Renal cortex interstitium (tissue), 15 donors: ENCODE results near the gene OSBP. TPM values are rescaled to one million over a fixed set of nuclear protein-coding genes. Genes with fewer than 3 reads are reported as not detected.
"Not testable (repeated sequence)": the region's sequence is repeated elsewhere in the genome, so short reads cannot be mapped to it uniquely, and the experiment has no call there.

Experiments
- DNase-seq, 11 donors: peaks; one replicate each; pipeline ENCODE4 v3.0.0-alpha.2; 2013; ENCODE audit warnings: low read depth in 9 of 11, low spot score in 4 of 11; ENCODE audit errors: extremely low read depth in 1 of 11
- long read RNA-seq, 16 experiments: transcript quantifications; one replicate each; lab custom pipeline, GENCODE V29; 2026
- polyA plus RNA-seq, 3 donors: library from polyadenylated mRNA; unstranded; fragments of 120-200 nt; gene quantifications; one replicate each; pipeline ENCODE4 v1.2.1, GENCODE V29; 2013; ENCODE audit not compliant: insufficient read length in 3 of 3

Gene OSBP, protein sequence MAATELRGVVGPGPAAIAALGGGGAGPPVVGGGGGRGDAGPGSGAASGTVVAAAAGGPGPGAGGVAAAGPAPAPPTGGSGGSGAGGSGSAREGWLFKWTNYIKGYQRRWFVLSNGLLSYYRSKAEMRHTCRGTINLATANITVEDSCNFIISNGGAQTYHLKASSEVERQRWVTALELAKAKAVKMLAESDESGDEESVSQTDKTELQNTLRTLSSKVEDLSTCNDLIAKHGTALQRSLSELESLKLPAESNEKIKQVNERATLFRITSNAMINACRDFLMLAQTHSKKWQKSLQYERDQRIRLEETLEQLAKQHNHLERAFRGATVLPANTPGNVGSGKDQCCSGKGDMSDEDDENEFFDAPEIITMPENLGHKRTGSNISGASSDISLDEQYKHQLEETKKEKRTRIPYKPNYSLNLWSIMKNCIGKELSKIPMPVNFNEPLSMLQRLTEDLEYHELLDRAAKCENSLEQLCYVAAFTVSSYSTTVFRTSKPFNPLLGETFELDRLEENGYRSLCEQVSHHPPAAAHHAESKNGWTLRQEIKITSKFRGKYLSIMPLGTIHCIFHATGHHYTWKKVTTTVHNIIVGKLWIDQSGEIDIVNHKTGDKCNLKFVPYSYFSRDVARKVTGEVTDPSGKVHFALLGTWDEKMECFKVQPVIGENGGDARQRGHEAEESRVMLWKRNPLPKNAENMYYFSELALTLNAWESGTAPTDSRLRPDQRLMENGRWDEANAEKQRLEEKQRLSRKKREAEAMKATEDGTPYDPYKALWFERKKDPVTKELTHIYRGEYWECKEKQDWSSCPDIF
- 10 to 100 TPM; 47.5 to 58.6 (median 54.3) TPM for polyA plus RNA-seq
- long read RNA-seq, donor 1, full-length matches to known transcripts: 2 of 2 reads
- long read RNA-seq, donor 1, partial matches to known transcripts: 0 of 2 reads
- long read RNA-seq, donor 1, other reads (novel, unspliced or antisense): 0 of 2 reads
- long read RNA-seq, donor 2, full-length matches to known transcripts: 2 of 2 reads
- long read RNA-seq, donor 2, partial matches to known transcripts: 0 of 2 reads
- long read RNA-seq, donor 2, other reads (novel, unspliced or antisense): 0 of 2 reads
- long read RNA-seq, donor 3, full-length matches to known transcripts: 8 of 8 reads
- long read RNA-seq, donor 3, partial matches to known transcripts: 0 of 8 reads
- long read RNA-seq, donor 3, other reads (novel, unspliced or antisense): 0 of 8 reads
- long read RNA-seq, donor 4, full-length matches to known transcripts: 3 of 3 reads
- long read RNA-seq, donor 4, partial matches to known transcripts: 0 of 3 reads
- long read RNA-seq, donor 4, other reads (novel, unspliced or antisense): 0 of 3 reads
- long read RNA-seq, donor 5: 0 reads
- long read RNA-seq, donor 6, full-length matches to known transcripts: 2 of 2 reads
- long read RNA-seq, donor 6, partial matches to known transcripts: 0 of 2 reads
- long read RNA-seq, donor 6, other reads (novel, unspliced or antisense): 0 of 2 reads
- long read RNA-seq, donor 7, full-length matches to known transcripts: 2 of 2 reads
- long read RNA-seq, donor 7, partial matches to known transcripts: 0 of 2 reads
- long read RNA-seq, donor 7, other reads (novel, unspliced or antisense): 0 of 2 reads
- long read RNA-seq, donor 8, full-length matches to known transcripts: 8 of 8 reads
- long read RNA-seq, donor 8, partial matches to known transcripts: 0 of 8 reads
- long read RNA-seq, donor 8, other reads (novel, unspliced or antisense): 0 of 8 reads
- long read RNA-seq, donor 9, full-length matches to known transcripts: 4 of 4 reads
- long read RNA-seq, donor 9, partial matches to known transcripts: 0 of 4 reads
- long read RNA-seq, donor 9, other reads (novel, unspliced or antisense): 0 of 4 reads
- long read RNA-seq, donor 10, full-length matches to known transcripts: 3 of 3 reads
- long read RNA-seq, donor 10, partial matches to known transcripts: 0 of 3 reads
- long read RNA-seq, donor 10, other reads (novel, unspliced or antisense): 0 of 3 reads
- long read RNA-seq, donor 11, full-length matches to known transcripts: 8 of 16 reads
- long read RNA-seq, donor 11, partial matches to known transcripts: 8 of 16 reads
- long read RNA-seq, donor 11, other reads (novel, unspliced or antisense): 0 of 16 reads
- long read RNA-seq, donor 12: 0 reads
- long read RNA-seq, donor 13: 0 reads
- long read RNA-seq, donor 14, full-length matches to known transcripts: 5 of 5 reads
- long read RNA-seq, donor 14, partial matches to known transcripts: 0 of 5 reads
- long read RNA-seq, donor 14, other reads (novel, unspliced or antisense): 0 of 5 reads
- long read RNA-seq, donor 15, full-length matches to known transcripts: 3 of 3 reads
- long read RNA-seq, donor 15, partial matches to known transcripts: 0 of 3 reads
- long read RNA-seq, donor 15, other reads (novel, unspliced or antisense): 0 of 3 reads
- long read RNA-seq, donor 16, full-length matches to known transcripts: 15 of 67 reads
- long read RNA-seq, donor 16, partial matches to known transcripts: 52 of 67 reads
- long read RNA-seq, donor 16, other reads (novel, unspliced or antisense): 0 of 67 reads

DNA sequence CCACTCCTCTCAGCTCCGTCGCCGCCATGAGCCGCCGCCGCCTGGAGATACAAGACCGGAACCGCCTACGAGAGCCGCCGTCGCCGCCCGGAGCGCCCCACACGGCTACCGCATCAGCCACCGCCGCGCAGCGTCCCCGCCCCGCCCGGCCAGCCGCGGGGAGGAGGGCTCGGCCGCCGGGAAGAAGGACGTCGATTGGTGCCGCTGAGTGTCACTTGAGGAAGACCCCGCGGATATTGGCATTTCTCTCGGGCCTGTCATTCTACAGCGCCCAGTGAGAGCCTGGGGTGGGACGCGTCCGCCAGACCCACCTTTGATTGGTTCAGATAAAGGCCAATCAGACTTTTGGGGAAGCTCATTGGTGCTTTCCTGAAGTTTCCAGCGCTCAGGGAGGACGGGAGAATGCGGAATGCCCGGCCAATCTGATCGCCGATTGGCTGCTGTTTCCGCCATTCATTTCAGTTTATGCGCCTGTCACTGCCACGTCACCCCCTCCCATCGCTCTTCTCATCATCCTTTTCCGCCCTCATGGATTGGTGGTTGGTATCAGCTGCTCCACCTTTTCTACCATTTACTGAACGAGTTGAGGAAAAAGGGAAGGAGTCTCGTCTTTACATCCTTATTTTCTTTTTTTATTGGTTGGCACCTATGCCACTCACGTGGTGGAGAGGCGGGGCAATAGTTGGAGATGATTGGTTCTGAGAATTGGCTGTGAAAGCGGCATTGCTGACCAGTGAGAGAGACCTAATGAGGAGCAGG lies at the start of gene OSBP:
TSS of gene OSBP (minus strand) at position 138 of the 759 bp plus-strand sequence. CDS start at position 28, 110 bp downstream.
- peak; percentile 99 to 100 (median 100) for DNase-seq

DNA sequence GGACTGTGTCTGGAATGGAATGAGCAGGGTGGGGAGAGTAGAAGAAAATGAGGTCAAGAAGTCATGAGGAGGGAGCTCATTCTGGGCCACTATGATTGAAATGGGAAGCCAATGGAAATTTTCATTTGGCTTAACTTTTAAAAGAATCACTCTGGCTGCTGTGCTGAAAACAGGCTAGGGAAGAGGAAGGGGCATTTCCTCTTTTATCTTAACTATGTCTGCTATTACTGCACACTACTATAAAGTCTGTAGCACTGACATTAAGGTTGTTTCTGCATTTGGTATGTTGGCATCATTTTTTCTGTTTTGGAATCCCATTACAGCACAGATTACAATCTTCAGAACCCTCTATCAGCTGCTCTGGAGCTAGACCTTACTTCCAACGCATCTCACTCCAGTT lies 45.0 kb upstream of the OSBP start:
- DNase-seq: no peak

DNA sequence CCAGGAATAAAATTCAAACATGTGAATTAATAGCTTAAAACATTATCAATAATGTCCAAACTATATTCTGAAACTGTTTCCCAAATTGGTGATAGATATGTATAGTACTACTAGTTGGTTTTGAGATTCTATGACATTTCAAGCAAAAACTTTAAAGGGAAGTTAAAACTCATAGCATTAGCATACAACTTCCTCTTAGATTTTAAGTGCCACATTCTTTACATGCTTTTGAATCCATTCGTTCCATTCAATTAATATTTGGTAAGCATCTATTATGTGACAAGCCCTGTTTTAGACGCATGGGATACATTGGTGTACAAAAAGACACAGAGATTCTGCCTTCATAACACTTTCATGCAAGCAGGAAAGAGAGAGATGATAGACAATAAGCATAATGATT lies 44.4 kb upstream of the OSBP start:
- no peak for DNase-seq

DNA sequence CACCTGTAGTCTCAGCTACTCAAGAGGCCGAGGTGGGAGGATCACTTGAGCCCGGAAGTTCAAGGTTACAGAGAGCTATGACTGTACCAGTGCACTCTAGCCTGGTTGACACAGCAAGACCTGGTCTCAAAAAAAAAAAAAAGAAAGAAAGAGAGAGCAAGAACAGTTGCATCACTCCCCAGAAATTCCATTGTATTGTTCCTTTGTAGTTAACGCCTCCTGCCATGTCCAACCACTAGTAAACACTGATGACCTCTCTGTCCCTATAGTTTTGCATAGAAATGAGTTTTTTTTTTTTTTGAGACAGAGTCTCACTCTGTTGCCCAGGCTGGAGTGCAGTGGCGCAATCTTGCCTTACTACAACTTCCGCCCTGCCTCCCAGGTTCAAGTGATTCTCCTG lies 42.5 kb upstream of the OSBP start:
- DNase-seq: no peak

DNA sequence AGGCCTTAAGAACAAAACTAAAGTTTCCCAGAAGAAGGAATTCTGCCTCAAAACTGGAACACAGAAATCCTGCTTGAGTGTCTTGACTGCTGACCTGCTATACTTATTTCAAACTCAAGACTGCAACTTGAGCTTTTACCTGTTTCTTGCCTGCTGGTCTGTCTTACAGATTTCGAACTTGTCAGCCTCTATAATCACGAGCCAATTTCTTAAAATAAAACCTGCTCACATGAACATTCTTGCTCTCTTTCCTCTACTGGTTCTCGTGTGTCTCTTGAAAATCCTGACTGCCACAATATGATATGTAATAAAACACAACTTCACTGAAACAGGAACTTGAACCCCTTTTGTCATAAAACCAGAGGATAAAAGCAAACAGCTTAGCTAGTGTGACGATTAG lies 39.3 kb upstream of the OSBP start:
- no peak for DNase-seq

DNA sequence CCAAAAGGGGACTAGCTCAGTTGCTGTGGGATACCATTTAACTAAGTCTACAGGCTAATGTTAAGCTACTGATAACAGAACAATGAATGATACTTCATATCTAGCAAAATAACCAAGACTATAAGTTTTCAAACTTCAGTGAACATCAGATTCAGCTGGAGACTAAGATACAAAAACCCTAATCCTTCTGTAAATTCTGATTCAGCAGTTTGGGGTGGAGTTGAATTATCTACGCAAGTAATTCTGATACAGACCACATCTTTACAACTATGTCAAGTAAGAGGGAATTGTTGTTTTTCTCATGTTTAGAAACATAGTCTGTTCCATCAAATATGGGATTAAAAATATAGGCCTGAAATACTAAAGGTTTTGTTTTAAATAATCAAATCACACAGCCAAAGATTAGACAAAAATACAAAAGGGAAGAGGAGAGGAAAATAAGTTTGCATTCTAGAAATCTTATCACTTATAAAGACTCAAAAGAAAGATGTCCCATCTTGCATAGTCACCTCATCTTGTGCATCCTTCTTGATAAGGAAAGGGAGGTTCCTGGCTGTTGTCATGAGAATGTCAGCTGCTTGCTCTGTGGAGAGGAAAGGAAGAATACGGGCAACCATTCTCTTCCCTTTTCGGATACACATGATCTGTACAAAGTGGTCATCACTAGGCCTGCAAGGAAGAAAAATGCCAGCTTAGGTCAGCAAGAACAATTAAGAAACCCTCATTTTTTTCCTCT lies 31.8 kb upstream of the OSBP start:
- no peak for DNase-seq

DNA sequence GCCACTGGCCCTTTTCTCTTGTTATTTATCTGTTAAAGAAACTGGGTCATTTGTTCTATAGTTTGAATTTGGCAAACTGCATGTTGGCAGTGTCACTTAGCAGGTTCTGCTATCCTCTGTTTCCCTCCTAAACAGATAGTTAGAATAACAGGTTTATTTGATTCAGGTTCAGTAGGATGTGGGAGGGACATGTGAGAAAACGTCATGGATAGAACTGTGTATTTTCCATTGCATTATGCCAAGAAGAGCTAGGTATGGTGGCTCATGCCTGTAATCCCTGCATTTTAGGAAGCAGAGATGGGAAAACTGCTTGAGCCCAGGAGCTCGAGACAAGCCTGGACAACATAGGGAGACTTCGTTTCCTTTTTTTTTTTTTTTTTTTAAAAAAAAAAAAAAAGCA lies 29.0 kb upstream of the OSBP start:
- DNase-seq: no peak

DNA sequence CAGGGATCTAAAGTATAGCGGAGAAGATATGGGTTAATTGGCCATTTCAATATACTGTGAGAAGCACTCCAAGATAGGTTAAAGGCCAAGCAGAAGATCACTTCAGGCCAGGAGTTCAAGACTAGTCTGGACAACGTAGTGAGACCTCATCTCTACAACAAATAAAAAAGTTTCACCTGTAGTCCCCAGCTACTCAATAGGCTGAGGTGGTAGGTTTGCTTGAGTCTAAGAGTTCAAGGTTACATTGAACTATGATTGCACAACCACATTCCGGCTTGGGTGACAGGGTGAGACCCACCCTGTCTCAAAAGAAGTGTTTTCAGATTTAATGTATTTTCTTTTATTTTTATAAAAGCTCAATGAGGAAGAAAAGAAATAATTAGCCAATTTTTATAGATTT lies 27.8 kb upstream of the OSBP start:
- no peak for DNase-seq

DNA sequence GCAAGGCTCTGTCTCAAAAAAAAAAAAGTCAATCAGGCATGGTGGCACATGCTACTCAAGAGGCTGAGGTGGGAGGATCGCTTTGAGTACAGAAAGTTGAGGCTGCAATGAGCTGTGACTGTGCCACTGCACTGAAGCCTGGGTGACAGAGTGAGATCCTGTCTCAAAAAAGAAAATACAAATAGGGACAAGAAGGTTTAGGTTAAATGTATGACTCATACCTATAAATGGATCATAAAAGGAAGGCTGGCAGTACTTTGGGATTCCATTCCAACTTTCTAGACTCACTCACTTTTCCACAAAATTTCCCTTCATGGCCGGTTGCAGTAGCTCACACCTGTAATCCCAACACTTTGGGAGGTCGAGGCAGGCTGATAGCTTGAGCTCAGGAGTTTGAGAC lies 25.6 kb upstream of the OSBP start:
- DNase-seq: no peak

DNA sequence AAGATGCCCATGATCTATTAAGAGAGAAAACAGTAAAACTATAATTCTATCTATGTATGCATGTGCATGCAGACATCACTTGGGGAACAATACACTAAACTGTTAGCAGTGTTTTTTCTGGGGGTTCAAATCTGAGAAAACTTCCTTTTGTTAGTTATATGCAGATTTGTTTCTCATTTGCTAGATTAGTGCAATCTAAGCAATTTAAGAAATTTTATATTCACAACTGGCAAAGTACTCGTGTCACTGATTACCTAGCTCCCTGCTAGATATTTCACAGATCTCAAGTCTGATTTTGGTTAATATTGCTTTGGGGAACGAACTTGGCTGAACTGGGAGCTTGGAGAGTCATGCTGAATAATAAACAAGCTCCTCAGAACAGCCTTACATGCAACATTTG lies 14.9 kb upstream of the OSBP start:
- DNase-seq: no peak

DNA sequence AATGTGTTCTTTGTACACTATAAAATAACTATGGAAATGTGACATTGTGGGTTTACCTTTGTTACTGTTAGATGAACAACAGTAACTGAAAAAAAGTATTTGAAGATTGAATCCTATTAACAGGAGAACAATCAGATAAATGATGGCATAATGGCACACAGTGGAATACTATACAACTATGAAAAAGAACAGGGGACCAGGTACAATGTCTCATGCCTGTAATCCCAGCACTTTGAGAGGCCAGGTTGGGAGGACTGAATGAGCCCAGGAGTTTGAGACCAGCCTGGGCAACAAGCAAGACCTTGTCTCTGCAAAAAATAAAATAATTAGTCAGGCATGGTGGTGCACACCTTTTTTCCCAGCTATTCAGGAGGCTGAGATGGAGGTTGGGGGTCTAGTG lies 14.4 kb upstream of the OSBP start:
- DNase-seq: no peak

DNA sequence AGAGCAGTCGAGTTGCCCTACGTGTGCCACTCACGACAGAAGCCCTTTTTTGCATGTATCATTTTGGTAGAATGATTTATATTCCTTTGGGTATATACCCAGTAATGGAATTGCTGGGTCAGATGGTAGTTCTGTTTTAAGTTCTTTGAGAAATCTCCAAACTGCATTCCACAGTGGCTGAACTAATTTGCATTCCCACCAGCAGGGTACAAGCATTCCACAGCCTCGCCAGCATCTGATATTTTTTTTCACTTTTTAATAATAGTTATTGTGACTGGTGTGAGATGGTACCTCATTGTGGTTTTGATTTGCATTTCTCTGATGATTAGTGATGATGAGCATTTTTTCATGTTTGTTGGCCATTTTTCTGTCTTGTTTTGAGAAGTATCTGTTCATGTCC lies 11.4 kb upstream of the OSBP start:
- DNase-seq: not testable (repeated sequence)

DNA sequence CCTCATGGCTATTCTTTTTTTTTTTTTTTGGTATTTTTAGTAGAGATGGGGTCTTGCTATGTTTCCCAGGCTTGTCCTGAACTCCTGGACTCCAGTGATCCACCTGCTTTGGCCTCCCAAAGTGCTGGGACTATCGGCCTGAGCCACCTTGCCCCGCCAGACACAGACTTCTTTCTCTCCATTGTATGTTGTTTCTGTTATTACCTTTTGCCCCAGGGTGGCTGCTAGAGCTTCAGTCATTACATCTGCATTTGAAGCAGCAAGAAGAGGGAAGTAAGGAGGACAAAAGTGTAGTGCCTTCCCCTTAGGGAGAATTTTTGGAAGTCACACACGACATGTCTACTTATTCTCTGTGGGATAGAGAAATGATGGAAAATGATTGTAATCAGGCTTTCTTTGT lies 10.1 kb upstream of the OSBP start:
- DNase-seq: no peak

DNA sequence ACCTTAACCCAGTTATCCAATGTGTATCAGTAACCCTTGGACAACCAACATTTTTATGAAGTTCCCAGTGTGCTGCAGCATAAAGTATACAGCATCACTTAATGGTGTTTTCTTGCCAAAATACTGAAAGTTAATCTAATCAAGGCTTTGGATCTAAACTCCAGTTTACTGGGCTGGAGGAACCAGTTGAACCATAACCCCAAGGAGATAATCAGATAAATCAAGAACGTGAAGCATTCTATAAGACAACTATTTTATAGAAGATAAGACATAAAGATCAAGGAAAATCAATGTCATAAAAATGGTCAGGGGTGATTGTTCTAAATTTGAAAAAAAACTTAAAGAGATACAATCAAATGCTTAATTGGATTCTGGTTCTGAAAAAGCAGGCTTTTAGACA lies 2.3 kb upstream of the OSBP start:
- DNase-seq: no peak

DNA sequence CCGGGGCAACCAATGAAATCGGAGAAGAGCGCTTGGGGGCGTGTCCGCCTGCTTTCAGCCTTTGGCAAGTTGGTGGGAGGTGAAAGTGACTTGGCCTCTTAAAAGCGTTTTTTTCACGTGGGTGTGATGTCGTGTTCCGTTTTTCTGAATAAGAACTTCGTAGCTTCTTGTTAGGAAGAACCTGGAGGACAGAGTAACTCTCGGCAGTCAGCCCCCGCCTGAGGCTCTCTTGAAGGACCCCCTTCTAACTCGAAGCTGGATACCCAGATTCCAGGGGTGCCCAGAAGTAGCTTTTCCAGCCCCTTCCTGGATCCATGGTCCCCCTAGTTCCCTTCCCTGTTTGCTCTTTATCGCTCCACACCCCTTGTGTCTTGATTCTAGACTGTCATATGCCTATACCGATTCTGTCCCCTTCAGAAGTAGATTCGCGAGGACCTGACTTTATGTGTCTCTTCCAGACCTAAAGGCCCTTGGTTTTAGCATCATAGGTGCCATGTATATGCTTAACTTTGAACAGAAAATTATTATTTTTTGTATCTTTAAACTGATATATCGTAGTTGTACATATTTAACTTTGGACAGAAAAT lies 915 bp upstream of the OSBP start:
- peak in 1 of 11 donors; percentile 21 for DNase-seq
